Sigmoid colon (tissue), 7 donors: ENCODE data around the gene DOC2A. TPM values are rescaled to one million over a fixed set of nuclear protein-coding genes. Genes with fewer than 3 reads are reported as not detected.
A peak's percentile ranks its signal among the peaks of the same experiment; 100 is the strongest.

ENCODE experiments used
- DNase-seq: peaks from one replicate; pipeline ENCODE4 v3.0.0-alpha.2; 2019
- H3K27ac ChIP-seq, 4 donors: fragments of 200-600 bp; sonication (generic); one replicate each; pipeline ENCODE4 v1.5.1; 2016 to 2019; ENCODE audit warnings: mild to moderate bottlenecking in 1 of 4
- H3K27me3 ChIP-seq, 3 donors: fragments of 200-600 bp; sonication (generic); one replicate each; pipeline ENCODE4 v1.5.1; 2019; ENCODE audit warnings: mild to moderate bottlenecking in 1 of 3
- H3K36me3 ChIP-seq, 4 donors: fragments of 200-600 bp; sonication (generic); one replicate each; pipeline ENCODE4 v1.5.1; 2016 to 2019
- H3K4me1 ChIP-seq, 4 donors: fragments of 200-600 bp; sonication (generic); one replicate each; pipeline ENCODE4 v1.5.1; 2017 to 2019
- H3K4me3 ChIP-seq, 4 donors: fragments of 200-600 bp; sonication (generic); one replicate each; pipeline ENCODE4 v1.5.1; 2017 to 2019; ENCODE audit warnings: mild to moderate bottlenecking in 2 of 4, moderate library complexity in 1 of 4
- H3K9me3 ChIP-seq, 4 donors: fragments of 200-600 bp in 3 of 4; sonication (generic) in 3 of 4; one replicate each; pipeline versions ENCODE4 v1.5.1 to v1.6.1; 2013 to 2019
- EP300 ChIP-seq, 4 donors: sonication (generic); formaldehyde crosslinking; IDR thresholded peaks; one replicate each; pipeline ENCODE4 v1.6.1; 2017; ENCODE audit warnings: antibody characterized with exemption in 4 of 4
- POLR2A ChIP-seq, 2 donors: fragments of 450-650 bp; IDR thresholded peaks; one replicate each; pipeline ENCODE4 v1.6.1; 2016; ENCODE audit warnings: antibody characterized with exemption in 2 of 2, mild to moderate bottlenecking in 2 of 2, moderate library complexity in 2 of 2
- POLR2AphosphoS5 ChIP-seq, 4 donors: sonication (generic); formaldehyde crosslinking; IDR thresholded peaks; one replicate each; pipeline ENCODE4 v1.6.1; 2017; ENCODE audit warnings: antibody characterized with exemption in 4 of 4
- WGBS, 2 donors: extraction: QIAGEN DNeasy Blood & Tissue Kit; methylation state at CpG; one replicate each; pipeline ENCODE4 v1.1.7; 2013; 5-methylcytosine and 5-hydroxymethylcytosine counted together
- intact Hi-C: fragments of 100-400 bp; cut with DNase I; formaldehyde crosslinking; loops from one replicate; pipeline ENCODE4 v1.15.1; 2023
- polyA plus RNA-seq, 3 donors: library from polyadenylated mRNA; stranded (reverse); fragments of 200-250 nt; gene quantifications; one replicate each; pipeline ENCODE4 v1.2.3, GENCODE V29; 2013
- total RNA-seq, 4 donors: library from RNA; depleted of rRNA; stranded (reverse); fragments of >200 nt; gene quantifications; one replicate each; pipeline ENCODE4 v1.1.0, GENCODE V29; 2016
- TF ChIP-seq, protein P1 (sequence below), 4 experiments: fragments of 450-650 bp in 3 of 4; fragments of 200-600 bp in 1 of 4; IDR thresholded peaks; one replicate each; pipeline ENCODE4 v1.5.1; 2016 to 2019; ENCODE audit warnings: antibody characterized with exemption in 4 of 4, mild to moderate bottlenecking in 3 of 4, moderate library complexity in 2 of 4
- donor health status: healthy with polysubstance abuse.
- donor health status: Bipolar disorder and iron deficiency.
- donor health status: healthy.

DOC2A gene
- total and polyA plus RNA-seq, 7 donors, result 0.36 to 4.6 (median 1.8) TPM; not detected in 2

DNA sequence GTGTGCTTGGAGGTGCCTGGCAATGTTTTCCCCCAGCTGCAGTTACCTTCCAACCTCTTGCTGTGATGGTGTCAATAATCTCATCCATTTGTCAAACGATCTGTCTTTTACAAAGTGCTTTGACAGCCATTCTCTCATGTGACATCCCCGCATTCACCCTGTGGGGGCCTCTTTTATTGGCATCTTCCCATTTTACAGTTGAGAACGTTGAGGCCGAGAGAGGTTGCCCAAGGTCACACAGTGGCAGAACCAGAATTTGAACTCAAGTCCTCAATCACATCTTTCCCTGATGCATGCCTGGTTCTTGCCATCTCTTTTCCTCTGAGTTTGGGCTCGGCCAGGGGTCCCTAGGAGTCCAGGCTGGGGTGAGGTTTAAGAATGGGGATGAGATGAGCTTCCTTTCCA lies 35.7 kb downstream of the DOC2A start:
- no peak for DNase-seq
- H3K36me3 ChIP-seq, result peaks cover 18 to 41% (median 26%) of the 10 kb centered on the region in 4 donors
- H3K4me1 ChIP-seq, result peaks cover 0 to 35% (median 32%) of the 10 kb centered on the region in 4 donors
- TF ChIP-seq, protein P1, sequence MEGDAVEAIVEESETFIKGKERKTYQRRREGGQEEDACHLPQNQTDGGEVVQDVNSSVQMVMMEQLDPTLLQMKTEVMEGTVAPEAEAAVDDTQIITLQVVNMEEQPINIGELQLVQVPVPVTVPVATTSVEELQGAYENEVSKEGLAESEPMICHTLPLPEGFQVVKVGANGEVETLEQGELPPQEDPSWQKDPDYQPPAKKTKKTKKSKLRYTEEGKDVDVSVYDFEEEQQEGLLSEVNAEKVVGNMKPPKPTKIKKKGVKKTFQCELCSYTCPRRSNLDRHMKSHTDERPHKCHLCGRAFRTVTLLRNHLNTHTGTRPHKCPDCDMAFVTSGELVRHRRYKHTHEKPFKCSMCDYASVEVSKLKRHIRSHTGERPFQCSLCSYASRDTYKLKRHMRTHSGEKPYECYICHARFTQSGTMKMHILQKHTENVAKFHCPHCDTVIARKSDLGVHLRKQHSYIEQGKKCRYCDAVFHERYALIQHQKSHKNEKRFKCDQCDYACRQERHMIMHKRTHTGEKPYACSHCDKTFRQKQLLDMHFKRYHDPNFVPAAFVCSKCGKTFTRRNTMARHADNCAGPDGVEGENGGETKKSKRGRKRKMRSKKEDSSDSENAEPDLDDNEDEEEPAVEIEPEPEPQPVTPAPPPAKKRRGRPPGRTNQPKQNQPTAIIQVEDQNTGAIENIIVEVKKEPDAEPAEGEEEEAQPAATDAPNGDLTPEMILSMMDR (IDR thresholded peaks at IDR 0.05), result no peak
- TF ChIP-seq EP300 (IDR thresholded peaks at IDR 0.05) (no peak), POLR2AphosphoS5 (IDR thresholded peaks at IDR 0.05) (no peak), POLR2A (IDR thresholded peaks at IDR 0.05) (no peak)
- 67% methylated on average over 5 of the region's 5 CpGs for WGBS, 2 donors
- peak overlapping the region; percentile 21 to 93 (median 92) for H3K27ac ChIP-seq
- H3K4me3 ChIP-seq, result peak overlapping the region; percentile 81 to 86 (median 84)
- H3K27me3 ChIP-seq, result no peaks in the 10 kb centered on the region
- H3K9me3 ChIP-seq, result no peaks in the 10 kb centered on the region
- intact Hi-C loops, result no loop called here

DNA sequence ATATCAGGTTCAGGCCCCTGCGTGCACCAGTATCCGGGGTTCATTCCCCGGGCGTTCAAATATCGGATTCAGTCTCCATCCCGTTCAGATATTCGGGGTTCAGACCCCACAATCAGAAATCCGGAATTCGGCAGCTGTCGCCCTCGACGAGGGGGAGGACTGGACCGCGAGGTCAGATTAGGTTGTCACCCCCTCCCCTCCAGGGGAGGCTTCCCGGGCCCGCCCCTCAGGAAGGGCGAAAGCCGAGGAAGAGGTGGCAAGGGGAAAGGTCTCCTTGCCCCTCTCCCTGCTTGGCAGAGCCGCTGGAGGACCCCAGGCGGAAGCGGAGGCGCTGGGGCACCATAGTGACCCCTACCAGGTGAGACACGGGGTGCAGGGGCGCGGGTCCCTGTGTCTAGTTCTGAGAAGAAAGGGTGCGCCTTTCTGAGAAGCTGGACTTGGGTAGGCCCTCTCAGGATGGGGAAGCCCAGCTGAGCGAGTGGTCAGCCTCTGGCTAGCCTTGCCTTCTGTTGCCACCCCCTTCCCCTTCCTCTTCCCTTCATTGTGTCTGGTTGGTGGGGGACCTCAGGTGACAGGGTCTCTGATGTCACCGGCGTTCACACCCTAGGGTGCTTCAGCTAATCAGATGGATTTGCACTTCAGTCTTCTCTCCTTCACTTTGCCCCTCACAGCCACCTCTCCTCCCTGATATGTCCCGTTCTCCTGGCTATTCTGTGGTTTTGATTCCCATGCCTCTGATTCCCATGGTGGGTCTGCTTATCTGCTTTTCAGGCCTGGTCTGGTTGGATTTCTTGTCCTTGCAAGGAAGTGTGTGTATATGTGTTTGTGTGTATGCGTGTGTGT lies 36.3 kb downstream of the DOC2A start:
- WGBS, 2 donors, result 2 to 3% methylated on average over 31 of the region's 31 CpGs
- H3K27ac ChIP-seq, result peak overlapping the region; percentile 91 to 93 (median 92)
- TF ChIP-seq POLR2A (IDR thresholded peaks at IDR 0.05), result no peak
- TF ChIP-seq POLR2AphosphoS5 (IDR thresholded peaks at IDR 0.05), result peak; percentile 13 to 50 (median 31)
- no peak for DNase-seq
- peaks cover 16 to 41% (median 20%) of the 10 kb centered on the region in 4 donors for H3K36me3 ChIP-seq
- H3K4me3 ChIP-seq, result peak overlapping the region; percentile 81 to 86 (median 84)
- H3K9me3 ChIP-seq, result no peaks in the 10 kb centered on the region
- peaks cover 0 to 34% (median 31%) of the 10 kb centered on the region in 4 donors for H3K4me1 ChIP-seq
- intact Hi-C loops, result loop anchor here (5.0 kb wide), 1 partner anchor 157 kb away; the partner anchor contains the start of gene PAGR1
- H3K27me3 ChIP-seq, result no peaks in the 10 kb centered on the region

DNA sequence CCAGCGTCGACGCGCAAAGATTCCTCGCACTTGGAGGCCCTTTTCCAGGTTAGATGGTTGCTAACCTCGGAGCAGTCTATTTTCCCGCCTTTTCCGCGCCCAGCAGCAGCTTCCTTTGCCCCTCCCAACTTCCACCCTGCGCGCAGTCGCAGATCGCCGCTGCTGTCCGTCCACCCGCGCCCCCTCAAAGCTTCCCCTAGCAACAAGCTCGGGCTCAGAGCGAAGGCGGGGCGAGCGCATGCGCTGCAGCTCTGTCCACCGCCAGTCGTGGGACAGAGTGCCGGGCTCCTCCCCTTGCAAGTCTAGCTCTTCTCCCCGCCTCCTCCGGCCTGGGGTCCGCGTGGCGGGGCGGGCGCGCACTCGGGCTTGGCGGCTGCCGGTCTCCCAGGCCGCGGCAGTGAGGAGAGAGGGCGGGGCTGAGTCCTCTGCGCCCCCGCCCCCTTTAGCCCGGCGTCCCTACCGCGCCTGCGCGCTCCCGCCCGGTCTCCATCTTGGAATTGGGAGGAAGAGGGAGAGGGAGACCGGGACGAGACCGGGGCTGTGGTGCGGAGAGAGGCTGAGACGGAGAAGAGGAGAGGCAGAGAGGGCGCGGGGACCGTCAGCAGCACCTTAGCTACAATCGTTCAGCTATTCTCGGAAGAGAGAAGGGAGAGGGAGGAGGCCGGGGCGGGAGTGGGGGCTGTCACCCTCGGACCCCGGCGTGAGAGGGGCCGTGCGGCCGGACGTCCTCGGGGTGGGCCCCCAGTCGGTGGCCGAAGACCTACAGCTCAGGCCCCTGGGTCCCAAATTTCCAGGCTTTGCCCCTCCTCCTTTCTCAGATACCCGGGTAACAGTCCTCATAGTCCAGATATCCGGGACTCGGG lies 37.2 kb downstream of the DOC2A start, which contains the start of gene TAOK2:
TSS of gene TAOK2 (plus strand) at position 485 of the 863 bp plus-strand sequence. CDS start 3,905 bp downstream, outside the sequence.
- peak; percentile 100 for DNase-seq
- 4 to 6% methylated on average over 75 of the region's 75 CpGs for WGBS, 2 donors
- peak; percentile 87 for TF ChIP-seq POLR2A (IDR thresholded peaks at IDR 0.05)
- TF ChIP-seq POLR2AphosphoS5 (IDR thresholded peaks at IDR 0.05), result peak; percentile 90 to 96 (median 94)
- TF ChIP-seq EP300 (IDR thresholded peaks at IDR 0.05), result no peak
- TF ChIP-seq, protein P1 (IDR thresholded peaks at IDR 0.05), result no peak
- Histone ChIP-seq H3K36me3 (peaks cover 12 to 41% (median 14%) of the 10 kb centered on the region in 4 donors), H3K4me1 (peaks cover 0 to 34% (median 31%) of the 10 kb centered on the region in 4 donors), H3K27ac (peak within 1 kb of the TSS; percentile 91 to 93 (median 92)), H3K4me3 (peak within 1 kb of the TSS; percentile 81 to 86 (median 84)), H3K27me3 (no peaks in the 10 kb centered on the region), H3K9me3 (no peaks in the 10 kb centered on the region)
- intact Hi-C loops, result loop anchor here (1.0 to 5.0 kb wide), 2 partner anchors 22 to 156 kb away; partner anchors contain the start of genes HIRIP3 and PAGR1

DNA sequence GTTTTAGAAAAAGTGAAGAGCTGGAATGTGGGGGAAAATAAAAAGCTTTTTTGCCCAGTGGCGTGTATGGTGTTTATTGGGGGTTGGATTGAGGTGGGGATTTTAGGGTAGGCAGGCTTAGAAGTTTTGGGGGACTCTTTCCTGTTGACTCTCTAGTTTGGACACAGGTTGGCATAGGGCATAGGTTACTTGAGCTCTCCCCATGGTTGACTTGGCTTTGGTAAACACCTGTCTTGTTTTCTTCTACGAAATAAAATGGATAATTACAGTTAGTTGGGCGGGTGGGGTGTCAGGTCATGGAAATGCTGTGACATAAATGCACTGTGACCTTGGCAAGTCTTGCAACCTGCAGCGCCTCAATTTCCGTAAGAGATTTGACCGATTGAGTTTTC lies 37.8 kb downstream of the DOC2A start:
- TF ChIP-seq EP300 (IDR thresholded peaks at IDR 0.05) (no peak), POLR2AphosphoS5 (IDR thresholded peaks at IDR 0.05) (no peak), POLR2A (IDR thresholded peaks at IDR 0.05) (no peak)
- TF ChIP-seq, protein P1 (IDR thresholded peaks at IDR 0.05), result no peak
- DNase-seq, result no peak
- intact Hi-C loops, result loop anchor here (1.0 to 5.0 kb wide), 2 partner anchors 22 to 156 kb away; partner anchors contain the start of genes HIRIP3 and PAGR1
- Histone ChIP-seq H3K4me3 (peak overlapping the region in 2 of 4 donors; percentile 82 to 86), H3K9me3 (no peaks in the 10 kb centered on the region), H3K27ac (peak overlapping the region; percentile 91 to 93 (median 92)), H3K4me1 (peaks cover 0 to 34% (median 31%) of the 10 kb centered on the region in 4 donors), H3K36me3 (peaks cover 10 to 41% (median 13%) of the 10 kb centered on the region in 4 donors), H3K27me3 (no peaks in the 10 kb centered on the region)
- 72 to 75% methylated on average over 6 of the region's 6 CpGs for WGBS, 2 donors
